Measurements from ENCODE around the gene VSIG10L2. TPM values are rescaled to one million over a fixed set of nuclear protein-coding genes. Genes with fewer than 3 reads are reported as not detected.

The VSIG10L2 gene
- total RNA-seq, 1 experiment from 2014 or later: not detected

DNA sequence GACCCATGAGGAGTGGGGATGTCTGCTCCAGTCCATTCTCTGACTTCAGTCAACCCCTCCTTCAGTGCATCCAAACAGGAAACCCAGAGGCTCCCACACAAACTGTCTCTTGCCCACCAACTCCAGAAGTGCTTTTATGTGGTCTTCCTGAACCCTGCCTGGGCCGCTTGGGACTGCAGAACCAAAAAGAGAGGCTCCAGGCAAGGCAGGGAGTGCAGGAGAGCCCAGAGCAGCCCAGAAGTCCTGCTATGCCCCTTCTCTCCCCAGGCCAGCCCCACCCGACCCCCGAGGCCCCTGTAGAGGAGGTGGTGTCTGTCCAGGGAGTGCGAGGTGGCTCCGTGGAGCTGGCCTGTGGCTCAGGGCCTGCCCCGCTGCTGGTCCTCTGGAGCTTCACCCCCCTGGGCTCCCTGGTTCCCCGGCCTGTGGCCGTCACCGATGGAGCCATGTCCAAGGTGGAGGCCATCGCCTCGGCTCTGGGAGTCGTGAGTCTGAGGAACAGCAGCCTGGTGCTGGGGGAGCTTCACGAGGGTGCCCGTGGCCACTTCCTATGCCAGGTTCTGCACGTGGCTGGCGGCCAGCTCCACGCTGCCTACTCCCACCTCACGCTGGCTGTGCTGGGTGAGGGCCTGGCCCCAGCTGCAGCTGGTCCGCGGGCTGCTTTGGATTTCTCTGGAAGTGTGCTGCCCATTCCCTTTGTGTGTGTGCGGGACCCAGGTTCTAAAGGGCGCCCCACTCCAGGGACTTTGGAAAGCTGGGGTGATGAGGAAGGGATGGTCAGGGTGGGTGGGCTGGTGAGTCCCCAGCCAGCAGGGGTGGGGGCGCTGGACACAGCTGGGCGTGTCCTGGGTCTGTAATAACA, 1.8 kb downstream of the VSIG10L2 start:
- DNase-seq (ENCODE audit: low read depth): no peak

DNA sequence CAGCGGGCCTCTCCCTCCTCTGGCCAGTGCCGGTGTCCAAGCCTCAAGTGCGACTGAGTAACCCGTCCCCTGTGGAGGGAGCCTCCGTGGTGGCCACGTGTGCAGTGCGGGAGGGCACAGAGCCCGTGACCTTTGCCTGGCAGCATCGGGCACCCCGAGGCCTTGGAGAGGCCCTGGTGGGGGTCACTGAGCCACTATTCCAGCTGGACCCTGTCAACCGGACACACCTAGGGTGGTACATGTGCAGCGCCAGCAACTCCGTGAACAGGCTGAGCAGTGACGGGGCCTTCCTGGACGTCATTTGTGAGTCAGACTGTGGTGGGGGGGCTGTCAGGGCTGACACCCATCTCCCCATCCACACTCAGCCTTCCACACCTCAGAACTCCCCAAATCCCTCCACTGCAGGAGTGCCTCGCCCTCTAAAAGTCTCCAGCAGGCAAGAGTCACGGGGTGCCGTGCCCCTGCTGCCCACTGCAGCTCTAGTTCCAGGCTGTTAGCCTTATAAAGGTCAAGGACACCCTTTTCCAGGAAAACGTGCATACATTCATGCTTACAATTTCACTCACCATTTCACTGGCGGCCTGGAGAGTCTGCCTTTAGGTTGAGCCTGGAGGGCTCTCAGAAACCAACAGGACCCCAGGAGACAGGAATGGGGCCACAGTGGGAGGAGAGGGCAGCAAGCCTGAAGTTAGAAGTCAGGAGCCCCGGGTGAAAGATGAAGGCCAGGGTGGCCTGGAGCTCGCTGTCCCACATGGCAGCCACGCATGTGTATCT, 2.6 kb downstream of the VSIG10L2 start:
- DNase-seq (ENCODE audit: low read depth): no peak

DNA sequence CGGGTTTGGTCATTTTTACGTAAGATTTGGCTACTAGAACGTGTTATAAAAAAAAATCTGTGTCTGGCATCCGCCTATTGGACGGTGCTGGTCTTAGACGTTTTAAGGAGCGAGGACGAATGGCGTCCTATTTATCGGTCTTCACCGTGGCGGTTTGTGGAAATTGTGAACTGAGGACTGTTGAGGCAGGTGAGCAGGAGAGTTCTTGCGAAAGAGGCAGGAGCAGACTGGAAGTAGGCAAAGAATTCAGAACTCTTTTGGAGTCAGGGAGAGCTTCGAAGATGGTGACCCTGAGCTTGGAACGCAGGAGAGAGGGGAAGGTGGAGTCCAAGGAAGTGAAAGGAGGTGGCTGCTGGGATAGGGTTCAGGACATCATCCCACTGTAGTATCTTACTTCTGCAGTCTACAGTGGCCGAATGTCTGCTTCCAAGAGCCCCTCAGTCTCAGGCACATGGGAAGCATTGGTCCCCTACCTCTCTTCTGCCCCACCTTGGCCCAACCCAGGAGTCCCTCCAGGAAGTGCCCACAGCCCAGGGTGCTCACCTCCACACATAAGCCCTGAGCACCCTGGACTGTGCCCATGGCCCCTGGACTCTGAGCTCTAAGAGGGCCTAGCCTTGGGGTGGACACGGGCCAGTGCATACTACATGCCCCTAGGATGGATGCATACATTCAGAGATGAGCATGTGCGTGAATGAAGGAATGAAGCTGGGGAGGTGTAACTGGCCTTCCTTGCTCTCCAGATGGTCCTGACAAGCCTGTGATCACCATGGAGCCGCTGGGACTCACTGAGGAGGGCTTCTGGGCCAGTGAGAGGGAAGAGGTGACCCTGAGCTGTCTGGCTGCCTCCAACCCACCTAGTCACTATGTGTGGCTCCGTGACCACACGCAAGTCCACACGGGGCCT, 3.7 kb downstream of the VSIG10L2 start:
- no peak for DNase-seq (ENCODE audit: low read depth)

DNA sequence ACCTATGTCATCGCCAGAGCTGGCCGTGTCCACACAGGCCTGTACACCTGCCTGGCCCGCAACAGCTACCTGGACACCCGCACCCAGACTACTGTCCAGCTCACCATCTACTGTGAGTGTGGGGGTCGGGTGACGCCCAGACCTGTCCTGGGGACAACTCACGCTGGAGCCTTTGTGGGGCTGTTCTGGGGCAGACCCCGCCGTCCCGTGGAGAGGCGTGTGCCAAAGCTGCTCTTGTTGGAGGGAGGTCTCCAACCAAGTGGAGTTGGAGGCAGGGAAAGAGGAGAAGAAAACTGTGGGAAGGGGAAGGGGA, 4.3 kb downstream of the VSIG10L2 start:
- no peak for DNase-seq (ENCODE audit: low read depth)

DNA sequence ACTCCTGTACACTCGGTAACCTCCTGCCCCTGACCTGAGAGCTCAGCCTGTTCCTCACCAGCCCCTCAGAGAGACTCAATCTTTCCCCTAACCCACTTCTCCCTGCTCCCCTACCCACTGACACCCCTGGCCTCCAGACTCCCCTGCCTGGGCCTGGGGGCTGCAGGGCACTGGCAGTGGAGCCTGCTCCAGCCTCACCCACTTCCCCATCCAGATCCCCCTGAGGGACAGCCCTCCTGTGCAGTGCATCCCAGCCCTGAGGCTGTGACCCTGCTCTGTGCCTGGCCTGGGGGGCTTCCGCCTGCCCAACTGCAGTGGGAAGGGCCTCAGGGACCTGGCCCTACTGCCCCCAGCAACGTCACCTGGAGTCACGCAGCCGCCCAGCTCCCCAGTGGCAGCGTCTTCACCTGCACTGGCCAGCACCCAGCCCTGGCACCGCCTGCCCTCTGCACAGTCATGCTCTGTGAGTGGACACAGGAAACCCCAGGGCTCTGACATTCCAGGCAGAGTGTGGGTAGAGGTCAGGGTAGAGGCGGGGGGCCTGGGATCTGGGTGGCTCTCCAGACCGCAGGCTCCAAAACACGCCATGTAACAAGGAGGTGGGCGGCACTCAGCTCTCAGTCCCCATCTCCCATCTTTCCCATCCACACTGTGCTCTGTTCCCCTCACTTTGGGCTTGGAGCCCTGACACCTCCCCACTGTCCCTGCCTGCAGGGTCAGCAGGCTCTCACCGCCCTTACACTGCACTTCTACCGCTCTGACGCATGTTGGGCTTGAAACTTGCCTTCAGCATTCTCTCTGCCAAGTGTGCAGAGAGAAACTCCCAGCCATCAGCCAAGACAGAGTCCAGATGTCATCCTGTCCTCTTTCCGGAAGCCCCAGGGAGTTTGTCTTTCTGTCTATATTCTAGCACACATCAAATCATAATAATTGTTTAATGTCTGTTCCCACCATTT, 5.1 kb downstream of the VSIG10L2 start:
- DNase-seq (ENCODE audit: low read depth): peak; percentile 57

DNA sequence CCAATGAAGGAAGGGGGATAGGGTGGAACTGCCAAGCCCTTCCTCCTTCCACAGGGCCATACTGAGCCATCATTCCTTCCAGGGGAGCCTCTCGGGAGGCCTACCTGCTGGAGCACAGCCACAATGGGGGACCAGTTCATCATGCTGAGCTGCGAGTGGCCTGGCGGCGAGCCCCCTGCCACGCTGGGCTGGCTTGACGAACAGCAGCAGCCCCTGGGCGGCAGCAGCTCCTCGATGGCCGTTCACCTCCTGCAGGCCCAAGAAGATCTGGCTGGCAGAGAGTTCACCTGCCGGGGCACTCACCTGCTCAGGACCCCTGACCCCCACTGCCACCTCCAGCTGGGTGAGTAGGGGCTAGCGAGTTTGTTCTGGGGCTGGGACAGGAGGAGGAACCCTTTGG, 5.9 kb downstream of the VSIG10L2 start:
- DNase-seq (ENCODE audit: low read depth): no peak

DNA sequence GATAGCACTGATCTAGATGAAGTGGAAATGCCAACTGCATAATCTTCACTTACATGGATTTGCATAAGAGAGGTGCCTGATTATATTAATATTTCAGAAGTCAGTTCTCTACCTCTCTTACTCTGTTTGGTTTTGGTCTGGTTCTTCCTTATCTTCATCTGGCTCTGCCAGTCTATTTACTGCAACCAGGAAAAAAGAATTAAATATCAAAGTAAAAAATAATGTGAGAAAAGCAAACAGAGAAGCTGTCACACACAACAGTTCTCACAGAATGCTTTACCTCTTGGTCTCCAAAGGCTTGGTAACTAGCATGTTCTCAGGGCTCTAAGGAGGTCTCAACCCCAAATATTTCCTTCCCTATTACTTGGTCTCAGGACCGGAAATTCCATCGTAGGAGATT, 6.7 kb downstream of the VSIG10L2 start:
- DNase-seq (ENCODE audit: low read depth): no peak

DNA sequence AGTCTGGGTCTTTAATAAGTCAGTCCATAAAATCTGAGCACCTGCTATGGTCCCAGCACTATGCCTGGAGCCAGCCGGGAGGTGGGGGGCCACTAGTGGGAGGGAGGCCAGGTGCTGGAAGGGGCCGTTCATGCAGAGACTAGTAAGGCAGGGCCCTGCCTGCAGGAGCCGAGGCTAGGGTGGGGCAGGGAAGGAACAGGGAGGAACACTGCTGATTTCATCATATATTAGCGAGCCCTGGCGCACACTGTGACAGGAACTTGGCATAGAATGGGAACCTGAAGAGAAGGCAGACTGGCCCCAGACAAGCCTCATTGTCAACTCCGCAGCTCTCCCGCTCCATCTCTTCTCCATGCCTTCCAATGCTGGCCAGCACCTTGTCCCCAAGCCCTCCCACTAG, 7.1 kb downstream of the VSIG10L2 start:
- DNase-seq (ENCODE audit: low read depth): no peak

DNA sequence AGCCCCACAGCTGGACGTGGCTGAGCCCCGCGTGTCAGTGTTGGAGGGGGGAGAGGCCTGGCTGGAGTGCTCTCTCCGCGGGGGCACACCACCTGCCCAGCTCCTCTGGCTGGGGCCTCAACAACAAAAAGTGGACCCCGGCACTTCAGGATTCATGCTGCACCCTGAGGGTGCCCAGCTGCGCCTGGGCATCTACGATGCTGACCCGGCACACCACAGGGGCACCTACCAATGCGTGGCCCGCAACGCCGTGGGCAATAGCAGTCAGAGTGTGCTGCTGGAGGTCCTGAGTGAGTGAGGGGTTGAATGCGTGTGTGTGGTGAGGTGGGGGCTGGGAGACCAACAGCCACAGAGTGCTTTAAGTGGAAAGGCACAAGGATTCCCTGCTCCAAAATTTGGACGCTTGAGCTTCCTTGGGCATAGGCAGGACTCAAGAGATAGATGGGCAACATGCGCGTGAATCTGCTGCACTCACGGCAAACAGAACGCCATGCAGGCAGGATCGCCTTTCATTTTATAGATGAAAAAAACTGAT, 7.6 kb downstream of the VSIG10L2 start:
- no peak for DNase-seq (ENCODE audit: low read depth)

DNA sequence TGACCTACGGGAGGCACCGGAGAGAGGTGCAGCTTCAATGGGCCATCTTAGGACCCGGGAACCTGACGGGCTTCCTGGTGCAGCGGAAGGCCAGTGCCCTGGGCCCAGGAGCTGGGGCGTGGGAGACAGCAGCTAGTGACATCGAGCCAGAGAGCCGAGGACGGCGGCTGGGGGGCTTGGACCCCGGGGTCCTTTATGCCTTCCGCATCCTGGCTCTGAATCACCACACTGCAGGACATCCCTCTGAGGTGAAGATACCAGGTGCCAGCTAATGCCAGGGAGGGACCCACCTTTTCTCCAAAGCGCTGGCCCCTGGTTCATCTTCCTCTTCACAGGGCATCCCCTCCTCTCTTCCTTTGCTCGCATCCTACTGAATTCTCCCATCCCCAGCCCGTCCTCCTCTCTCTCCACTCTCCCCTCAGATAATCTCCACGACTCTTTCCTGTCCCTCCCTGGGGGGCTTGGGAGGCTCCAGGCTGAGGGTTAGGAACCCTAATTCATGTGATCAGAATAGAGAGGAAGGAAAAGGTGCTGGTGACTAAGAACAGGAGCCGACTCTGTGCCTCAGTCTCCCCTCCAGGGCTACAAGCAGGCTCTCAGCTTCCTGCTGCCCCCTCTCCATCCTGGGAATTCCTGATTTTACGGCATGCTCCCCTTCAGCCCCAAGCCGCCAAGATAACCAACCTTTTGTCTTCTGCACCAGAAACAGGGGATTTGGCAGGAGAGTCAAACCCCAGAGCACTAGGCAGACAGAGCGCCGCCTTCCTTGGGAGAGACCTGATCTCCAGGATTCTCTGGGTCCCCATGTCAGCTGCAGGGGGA, 8.5 kb downstream of the VSIG10L2 start:
- DNase-seq (ENCODE audit: low read depth): no peak

DNA sequence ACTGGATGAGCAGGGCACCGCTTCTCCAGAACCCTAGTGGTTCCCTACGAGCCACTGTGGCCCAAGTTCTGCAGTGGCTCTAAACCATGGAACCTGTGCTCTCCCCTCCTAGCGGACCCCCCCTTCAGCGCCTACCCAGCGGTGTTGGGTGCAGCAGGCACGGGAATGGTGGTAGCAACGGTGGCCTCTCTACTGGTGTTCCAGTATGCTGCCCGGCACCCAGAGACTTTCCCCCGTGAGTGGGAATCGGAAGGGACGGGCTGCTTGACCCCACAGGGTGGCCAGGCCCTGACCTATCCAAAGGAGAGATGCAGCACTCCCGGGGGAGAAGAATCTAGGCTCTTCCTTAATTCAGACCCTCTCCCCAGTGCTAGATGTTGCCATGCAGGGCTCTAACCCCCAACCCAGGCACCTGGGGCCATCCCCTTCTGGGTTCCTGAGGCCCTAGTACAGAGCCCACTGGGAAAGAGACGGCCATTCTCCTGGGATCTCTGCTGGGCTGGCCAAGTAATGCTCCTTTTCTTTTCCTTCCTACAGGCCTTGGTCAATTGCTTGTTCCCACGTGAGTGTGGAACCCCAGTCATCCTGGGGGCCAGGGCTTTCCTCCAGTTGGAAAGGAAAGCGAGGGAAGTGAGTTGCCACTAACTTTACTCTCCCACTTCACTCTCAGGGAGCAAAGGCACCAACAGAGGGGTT, 9.2 kb downstream of the VSIG10L2 start:
- DNase-seq (ENCODE audit: low read depth): no peak

DNA sequence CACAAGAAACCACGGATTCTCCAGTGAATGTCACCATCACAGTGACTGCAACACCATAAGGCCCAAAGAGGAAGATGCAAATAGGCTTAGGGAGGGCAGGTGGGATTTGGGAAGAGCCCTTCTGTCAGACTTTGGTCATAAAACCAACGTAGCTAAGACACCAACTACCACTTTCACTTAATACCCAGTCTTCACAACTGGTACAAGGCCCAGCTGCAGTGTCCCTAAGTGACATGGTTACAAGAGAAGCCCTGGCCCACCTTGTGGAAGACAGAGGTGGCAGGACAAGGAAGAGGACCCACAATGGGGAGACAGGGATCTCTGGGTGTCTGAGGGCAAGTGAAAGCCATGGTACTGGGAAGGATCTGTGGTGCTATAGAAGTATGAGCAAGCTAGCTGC, 10.0 kb downstream of the VSIG10L2 start:
- DNase-seq (ENCODE audit: low read depth): no peak

DNA sequence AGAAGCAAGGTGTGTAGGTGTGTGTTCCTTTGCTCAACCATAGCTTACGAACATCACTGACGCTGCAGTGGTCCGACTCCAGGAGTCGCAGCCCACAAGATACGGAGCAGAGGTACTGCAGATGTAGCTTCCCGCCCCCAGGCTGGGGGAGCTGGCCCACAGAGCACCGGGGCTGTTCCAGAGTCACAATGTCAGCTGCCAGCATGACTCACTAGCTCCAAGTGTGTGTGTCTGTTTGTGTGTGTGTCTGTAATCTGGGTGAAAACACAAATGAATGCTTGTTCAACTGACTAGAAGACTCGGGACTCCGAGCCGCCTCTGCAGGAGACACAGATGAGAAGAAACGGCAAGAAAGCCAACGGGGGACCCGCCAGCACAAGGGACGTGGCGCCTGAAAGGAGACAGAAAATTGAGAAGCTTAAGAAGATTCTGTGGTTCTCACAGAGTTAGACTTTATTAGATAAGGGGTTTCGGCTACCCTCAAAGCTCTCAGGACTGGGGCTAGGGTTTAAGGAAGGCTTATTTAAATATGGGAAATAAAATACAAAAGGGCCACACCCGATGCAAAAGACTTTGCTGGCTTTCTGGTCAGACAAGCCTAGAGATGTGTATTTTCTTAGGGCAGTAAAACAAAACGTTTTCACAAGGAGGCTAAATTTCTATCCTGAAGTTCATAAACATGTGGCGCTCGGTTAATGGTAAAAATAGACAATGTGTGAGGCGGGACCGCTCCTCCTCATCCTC, 10.7 kb downstream of the VSIG10L2 start:
- no peak for DNase-seq (ENCODE audit: low read depth)

DNA sequence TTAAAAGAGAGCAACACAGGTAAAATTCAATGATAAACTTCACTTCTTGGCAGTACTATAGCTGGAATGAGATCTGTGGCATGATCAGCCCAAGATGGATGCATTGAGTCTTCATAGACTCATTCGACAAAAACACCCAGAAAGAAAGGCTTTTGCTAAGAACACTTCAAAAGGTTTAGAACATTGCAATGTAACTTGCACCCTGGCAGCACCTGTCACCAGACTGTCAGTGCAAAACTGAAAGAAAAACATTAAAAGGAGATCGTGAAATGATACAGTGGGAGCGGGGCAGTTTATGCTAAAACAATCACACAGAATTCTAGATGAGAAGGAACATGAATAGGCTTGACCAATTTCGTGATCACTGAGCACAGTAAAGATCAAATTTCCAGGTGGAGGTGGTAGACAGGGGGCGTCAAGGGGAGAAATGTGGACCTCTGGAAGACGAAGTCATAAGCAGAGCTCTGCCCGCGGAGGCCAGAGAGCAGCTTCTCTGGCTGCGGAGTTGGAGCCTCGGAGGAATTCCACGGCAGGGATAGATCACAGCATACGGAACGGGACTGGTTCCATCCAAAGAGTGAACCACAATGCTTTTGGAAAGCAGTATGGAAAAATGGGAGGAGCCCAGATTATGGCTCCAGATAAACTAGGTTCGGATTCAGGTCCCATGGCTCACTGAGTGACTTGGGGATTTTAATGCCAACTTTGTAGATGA, 11.9 kb downstream of the VSIG10L2 start:
- no peak for DNase-seq (ENCODE audit: low read depth)

DNA sequence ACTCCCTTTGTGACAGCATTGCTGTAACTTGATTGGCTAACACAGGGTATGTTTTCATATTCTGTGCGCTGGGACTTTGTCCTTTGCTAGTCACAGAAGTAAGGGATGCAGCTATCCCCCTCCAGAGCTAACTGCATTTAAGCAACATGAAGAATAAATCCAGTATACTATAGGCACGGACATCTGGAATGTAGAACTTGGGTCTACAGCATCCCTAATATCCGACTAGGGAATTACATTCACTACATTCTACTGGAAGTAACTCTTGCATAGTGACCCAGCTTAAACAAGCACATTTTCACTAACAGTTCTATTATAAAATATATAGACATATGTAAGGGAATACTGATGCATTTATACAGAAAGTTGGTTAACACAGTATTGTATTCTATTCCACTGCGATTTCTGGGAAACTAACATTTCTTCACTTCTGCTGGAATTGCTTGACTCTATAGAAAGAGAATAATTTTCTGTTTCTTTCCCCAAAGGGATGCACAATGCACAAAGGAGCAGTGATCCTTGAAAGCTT, 13.1 kb downstream of the VSIG10L2 start:
- no peak for DNase-seq (ENCODE audit: low read depth)

DNA sequence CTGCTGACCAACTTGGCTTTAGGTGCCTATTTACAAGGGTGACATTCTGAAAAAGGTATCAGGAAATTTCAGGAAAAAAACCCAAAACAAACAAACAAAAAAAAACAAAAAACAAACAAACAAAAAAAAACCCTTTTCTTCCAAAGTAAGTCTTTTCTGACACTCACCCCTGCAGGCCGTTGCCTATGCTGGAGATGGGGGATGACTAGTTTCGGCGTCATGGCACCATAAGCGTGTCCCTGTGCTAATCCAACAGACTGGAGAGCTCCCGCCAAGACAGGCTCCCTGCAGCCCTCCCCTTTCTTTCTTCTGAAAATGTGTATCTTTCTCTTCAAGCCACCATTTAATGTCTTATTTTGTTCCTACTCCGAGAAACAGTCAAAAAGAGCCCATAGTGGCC, 13.7 kb downstream of the VSIG10L2 start:
- DNase-seq (ENCODE audit: low read depth): no peak

DNA sequence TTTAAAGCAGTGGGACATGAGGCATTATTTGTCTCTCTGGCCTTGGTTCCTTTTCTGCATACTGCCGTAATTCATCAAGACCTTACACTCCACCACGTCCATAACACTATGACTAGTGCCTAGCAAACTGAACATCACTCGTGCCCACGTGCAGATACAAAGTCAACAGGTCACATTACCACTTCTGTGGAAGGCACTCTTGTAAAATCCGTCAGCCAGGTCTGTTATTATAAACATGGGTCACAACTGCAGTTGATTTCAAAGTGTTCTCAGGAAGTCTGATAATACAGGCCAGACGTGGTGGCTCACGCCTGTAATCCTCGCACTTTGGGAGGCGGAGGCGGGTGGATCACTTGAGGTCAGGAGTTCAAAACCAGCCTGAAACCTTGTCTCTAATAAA, 14.1 kb downstream of the VSIG10L2 start:
- DNase-seq (ENCODE audit: low read depth): no peak

DNA sequence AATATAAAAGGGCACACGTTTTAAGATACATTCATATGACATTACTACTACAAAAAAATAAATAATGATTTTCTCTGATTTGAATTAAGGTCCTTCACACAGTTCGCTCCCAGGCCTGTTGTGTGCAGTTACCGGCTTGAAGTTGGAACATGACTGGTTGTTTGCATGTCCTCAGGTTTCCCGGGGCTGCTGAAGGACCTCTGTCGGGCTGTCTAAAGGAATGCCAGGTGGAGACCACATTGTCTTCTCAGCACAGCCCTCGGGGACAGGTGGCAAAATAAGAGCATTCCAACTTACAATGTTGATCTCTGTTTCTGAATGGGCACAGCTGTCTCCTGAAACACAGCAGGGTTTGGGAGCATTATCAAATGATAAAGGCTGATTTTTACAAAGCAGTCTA, 14.9 kb downstream of the VSIG10L2 start:
- DNase-seq (ENCODE audit: low read depth): no peak

All from M059J (cell line).